H1 (cell line): Measurements from ENCODE around the gene EXTL1.

ENCODE experiments used
- BCL11A ChIP-seq, 2 experiments: IDR thresholded peaks; one replicate each; pipeline ENCODE4 v1.6.1; 2011; ENCODE audit warnings: low read depth in 2 of 2, low read length in 2 of 2, mild to moderate bottlenecking in 2 of 2
- EP300 ChIP-seq, 2 experiments: IDR thresholded peaks; 1 replicate in 1 of 2; 2 replicates in 1 of 2; pipeline ENCODE4 v1.6.1; 2011 to 2012; ENCODE audit warnings: low read depth in 2 of 2, low read length in 2 of 2, mild to moderate bottlenecking in 2 of 2, borderline replicate concordance in 1 of 2, inconsistent platforms in 1 of 2, moderate library complexity in 1 of 2
- KDM5A ChIP-seq: fragments of 200-600 bp; IDR thresholded peaks from 2 replicates; pipeline ENCODE4 v1.7.1; 2012; ENCODE audit warnings: mild to moderate bottlenecking, low read length, inconsistent platforms, mixed read lengths
- POLR2A ChIP-seq, 2 experiments: IDR thresholded peaks; 1 replicate in 1 of 2; 2 replicates in 1 of 2; pipeline ENCODE4 v1.6.1; 2011; ENCODE audit warnings: low read depth in 2 of 2, low read length in 2 of 2, mild to moderate bottlenecking in 2 of 2; ENCODE audit errors: control extremely low read depth in 1 of 2
- POLR2AphosphoS5 ChIP-seq: IDR thresholded peaks from 2 replicates; pipeline ENCODE4 v1.6.1; 2011; ENCODE audit warnings: low read depth, low read length
- SIN3A ChIP-seq, 2 experiments: IDR thresholded peaks in 1 of 2; conservative IDR thresholded peaks in 1 of 2; 2 replicates each; pipeline ENCODE4 v1.6.1; 2011 to 2012; ENCODE audit warnings: low read length in 2 of 2, improper control_type of control experiment in 1 of 2, low read depth in 1 of 2, mild to moderate bottlenecking in 1 of 2
- SIX5 ChIP-seq: IDR thresholded peaks from 2 replicates; pipeline ENCODE4 v1.6.1; 2011; ENCODE audit warnings: mild to moderate bottlenecking, low read depth, low read length
- TAF1 ChIP-seq: IDR thresholded peaks from 2 replicates; pipeline ENCODE4 v1.6.1; 2011; ENCODE audit warnings: mild to moderate bottlenecking, low read depth, low read length

DNA sequence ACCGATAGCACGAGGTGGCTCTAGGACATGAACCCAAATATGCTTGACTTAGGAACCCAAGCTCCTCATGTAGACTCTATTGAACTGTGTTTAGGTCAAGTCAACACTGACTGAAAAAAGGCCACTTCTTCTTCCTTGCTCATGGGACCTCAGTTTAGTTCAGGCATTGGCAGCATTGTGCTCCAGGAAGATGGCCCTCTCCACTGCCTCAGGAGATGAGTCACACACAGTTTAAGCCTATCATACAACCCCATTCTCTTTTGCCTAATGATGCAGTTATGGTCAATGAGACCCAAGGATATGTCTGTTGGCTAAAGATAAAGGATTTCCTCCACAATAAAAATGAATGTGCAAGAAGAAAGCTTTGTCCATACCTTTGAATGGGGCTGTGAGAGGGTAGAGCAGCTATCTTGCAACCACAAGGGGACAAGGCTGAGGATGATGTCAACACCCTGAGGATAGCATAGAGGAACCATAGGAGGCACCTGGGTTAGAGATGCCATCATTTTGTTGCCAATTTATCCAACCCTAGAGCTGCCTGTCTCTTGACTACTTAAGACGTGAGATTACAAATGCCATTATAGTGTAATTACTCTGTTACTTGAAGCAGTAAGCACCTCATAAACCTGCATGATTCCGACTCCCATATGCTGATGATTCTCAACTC lies 48.9 kb downstream of the EXTL1 start:
- TF ChIP-seq POLR2AphosphoS5 (no peak), TAF1 (no peak), KDM5A (no peak), POLR2A (IDR thresholded peaks at IDR 0.05; ENCODE audit: control extremely low read depth in 1 of 2, low read depth in 2 of 2, low read length in 2 of 2) (no peak), BCL11A (IDR thresholded peaks at IDR 0.05; ENCODE audit: low read depth in 2 of 2, low read length in 2 of 2) (no peak), SIX5 (no peak), SIN3A (conservative IDR thresholded peaks at IDR 0.05 in 1 of 2, IDR thresholded peaks at IDR 0.05 in 1 of 2; ENCODE audit: low read depth in 1 of 2, low read length in 2 of 2) (no peak), EP300 (IDR thresholded peaks at IDR 0.05; ENCODE audit: borderline replicate concordance in 1 of 2, low read depth in 2 of 2, low read length in 2 of 2) (no peak)
